Stimulated activated CD4-positive, alpha-beta T cell treated with anti-CD3 and anti-CD28 coated beads, Interleukin-12 subunit alpha, Interleukin-12 subunit beta, amount 100 ng/mL, for 24 hours (primary cell): ENCODE results near the gene RYR1.
A peak's percentile ranks its signal among the peaks of the same experiment; 100 is the strongest.

Source experiments
- DNase-seq, 2 experiments: peaks; one replicate each; pipeline ENCODE4 v3.0.0-alpha.2; 2020; ENCODE audit warnings: low read depth in 2 of 2

Gene RYR1

DNA sequence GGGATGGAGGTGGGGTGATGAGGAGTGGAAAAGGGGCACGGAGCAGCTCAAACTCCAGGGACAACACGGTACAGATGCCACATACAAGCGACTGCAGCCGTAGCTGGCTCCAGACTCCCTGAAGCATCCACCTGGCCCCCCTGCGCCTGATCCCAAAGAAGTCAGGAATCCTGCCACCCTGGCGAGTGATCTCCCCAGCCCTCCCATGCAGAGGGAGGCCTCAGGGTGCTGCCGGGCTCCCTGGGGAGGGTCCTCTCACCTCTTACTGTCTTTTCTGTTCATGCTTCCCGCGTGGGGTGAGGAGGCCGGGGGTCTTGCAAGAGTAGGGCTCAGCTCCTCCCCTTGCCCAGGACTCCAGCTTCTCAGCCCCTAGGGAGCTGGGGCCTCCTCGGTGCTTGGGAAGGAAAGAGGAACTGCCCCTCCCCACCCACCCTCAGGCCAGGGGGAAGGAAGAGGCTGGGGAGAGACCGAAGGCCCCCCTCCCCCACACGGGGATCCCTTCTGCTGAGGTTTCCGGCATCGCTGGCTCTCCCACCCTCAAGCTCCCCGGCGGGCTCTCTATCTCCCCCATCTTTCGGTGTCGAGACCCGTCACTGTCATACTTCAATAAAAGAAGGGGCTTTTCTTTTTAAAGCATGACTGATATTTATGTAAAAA, 7.6 kb upstream of the RYR1 start, which contains the start of gene RASGRP4:
RASGRP4 (minus strand) TSS at position 410 of the 657 bp plus-strand sequence; CDS start at position 282, 128 bp downstream.
- DNase-seq, result peak in 1 of 2 experiments; percentile 41

DNA sequence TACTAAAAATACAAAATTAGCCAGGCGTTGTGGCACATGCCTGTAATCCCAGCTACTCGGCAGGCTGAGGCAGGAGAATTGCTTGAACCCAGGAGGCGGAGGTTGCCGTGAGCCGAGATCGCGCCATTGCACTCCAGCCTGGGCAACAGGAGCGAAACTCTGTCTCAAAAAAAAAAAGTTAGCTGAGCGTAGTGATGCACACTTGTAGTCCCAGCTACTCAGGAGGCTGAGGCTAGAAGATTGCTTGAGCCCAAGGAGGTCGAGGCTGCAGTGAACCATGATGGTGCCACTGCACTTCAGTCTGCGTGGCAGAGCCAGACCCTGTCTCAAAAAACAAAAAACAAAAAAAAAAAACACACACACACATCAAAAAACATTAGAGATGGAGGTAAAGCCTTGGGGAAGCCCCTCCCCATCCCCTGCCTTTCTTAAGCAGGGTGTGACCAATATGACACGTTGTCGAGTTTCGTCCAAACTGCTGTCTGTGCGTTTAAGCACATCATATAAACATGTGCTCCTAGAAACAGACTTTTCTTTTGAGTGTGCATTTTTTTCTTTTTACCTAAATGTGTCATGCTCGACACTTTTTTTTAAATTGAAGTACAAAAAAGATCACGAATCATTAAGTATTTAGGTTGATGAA, 6.3 kb upstream of the RYR1 start:
- DNase-seq, result peak in 1 of 2 experiments; percentile 60

DNA sequence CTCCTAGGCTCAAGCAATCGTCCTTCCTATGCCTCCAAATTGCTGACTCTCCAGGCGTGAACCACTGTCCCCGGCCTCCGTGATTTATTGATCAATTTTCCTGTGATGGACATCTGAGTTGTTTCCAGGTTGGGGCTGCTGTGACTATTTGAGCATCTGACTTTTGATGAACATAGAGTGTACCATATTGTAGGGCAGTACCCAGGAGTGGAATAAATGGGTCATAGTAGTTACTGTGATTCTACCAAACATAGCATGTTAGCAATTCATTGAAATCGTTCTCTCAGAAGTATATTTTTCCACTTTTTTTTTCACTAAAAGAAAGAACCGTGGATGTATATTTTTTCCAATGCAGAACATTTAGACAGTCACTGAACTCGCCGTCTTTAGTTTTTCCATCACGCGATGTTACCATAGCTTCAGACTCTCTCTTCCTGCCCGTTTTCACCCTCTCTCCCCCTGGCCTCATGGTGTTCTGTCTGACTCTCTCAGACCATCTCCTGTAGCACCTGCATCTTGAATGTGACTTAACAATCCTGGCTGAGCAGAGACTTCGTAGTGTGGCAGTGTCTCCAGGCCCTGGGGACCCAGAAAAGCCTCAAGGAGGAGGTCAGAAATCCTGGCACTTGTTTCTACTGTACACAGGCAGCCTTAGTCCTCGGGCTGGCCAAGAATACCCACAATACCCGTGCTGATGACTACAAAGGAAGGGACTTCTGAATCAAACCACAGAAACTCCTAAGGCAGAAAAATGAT, 4.3 kb upstream of the RYR1 start:
- peak in 1 of 2 experiments; percentile 40 for DNase-seq

DNA sequence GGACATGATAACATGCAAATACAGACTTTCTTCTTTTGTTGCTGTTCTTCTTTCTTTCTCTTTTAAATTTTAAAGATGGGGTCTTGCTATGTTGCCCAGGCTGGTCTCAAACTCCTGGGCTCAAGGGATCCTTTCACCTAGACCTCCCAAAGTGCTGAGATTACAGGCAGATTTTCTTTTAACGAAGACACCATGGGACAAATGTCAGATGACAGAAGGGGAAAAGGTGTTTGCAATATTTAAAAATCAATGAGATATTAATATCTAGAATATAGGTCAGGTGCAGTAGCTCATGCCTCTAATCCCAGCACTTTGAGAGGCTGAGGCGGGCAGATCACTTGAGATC, 3.7 kb upstream of the RYR1 start:
- DNase-seq, result no peak

DNA sequence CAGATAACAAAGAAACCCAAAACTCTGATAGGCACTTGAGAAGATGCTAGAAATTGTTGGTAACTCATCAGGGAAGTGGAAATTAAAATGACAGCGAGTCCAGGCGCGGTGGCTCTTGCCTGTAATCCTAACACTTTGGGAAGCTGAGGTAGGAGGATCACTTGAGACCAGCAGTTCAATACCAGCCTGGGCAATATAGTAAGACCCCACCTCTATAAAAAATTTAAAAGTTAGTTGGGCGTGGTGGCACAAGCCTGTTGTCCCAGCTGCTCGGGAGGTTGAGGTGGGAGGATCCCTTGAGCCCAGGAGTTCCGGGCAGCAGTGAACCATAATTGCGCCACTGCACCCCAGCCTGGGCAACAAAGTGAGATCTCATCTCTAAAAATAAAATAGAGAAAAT, 2.6 kb upstream of the RYR1 start:
- no peak for DNase-seq

DNA sequence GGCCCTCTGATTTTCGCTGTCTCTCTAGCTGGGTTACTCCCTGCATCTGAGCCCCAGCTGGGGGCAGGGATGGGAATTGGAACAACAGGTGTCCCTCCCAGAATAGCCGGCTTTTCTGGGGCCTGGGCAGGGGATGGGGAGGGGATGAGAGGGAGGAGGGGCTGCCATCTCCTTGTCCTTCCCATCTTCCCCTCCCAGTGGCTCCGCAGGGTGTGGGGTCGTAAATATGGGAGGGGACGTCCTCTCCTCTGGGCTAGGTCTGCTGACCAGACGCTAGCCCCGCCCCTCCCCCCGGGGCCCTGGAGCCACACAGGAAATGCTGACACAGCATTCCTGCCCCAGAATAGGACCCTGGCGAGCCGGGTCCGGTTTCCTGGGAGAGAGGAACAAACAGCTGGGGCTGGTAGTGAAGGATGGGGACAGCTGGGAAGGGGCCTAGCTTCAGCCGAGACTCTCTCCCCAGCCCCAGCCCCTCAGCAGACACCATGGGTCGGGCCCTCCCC, 1.1 kb downstream of the RYR1 start:
- no peak for DNase-seq

DNA sequence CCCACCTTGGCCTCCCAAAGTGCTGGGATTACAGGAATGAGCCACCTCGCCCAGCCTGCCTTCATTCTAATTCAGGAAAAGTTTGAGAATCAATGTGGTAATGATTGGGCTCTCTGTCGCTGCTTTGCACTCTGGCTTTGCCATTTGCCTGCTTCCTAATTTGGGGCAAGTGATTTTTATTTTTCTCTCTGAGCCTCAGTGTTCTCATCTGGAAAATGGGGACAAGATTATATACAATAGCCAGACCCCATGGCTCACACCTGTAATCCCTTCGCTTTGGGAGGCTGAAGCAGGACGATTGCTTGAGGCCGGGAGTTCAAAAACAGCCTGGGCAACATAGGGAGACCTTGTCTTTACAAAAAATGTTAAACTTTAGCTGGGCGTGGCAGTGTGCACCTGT, 3.8 kb downstream of the RYR1 start:
- DNase-seq, result no peak

DNA sequence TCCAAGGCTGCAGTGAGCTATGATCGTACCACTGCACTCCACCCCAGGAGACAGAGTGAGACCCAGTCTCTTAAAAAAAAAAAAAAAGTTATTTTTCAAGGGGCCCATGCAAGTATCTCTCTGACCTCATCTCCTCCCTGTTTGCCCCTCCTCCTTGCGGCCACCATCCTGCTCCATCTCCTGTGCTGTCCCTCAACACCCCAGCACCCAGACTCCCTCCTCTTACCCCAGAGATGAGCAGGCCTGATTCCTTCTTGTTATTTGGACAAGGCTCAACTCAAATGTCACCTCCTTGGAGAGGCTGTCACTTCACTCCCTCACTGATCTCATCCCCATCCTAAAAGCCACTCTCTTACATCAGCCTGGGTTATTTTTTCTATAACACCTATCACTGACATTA, 4.4 kb downstream of the RYR1 start:
- no peak for DNase-seq

DNA sequence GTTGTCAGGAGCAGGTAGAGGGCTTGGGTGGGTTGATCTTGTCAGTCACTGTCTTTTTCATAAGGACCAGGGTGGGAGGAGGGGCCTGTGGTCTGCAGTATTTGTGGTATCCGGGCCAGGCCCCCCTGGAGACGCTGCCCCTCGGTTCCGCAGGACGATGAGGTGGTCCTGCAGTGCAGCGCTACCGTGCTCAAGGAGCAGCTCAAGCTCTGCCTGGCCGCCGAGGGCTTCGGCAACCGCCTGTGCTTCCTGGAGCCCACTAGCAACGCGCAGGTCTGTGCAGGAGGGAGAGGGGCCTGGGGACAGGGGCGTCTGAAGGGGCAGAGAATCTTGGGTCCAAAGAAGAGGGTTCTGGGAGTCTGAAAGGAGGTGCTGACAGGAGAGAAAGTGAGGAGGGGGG, 7.1 kb downstream of the RYR1 start:
- no peak for DNase-seq

DNA sequence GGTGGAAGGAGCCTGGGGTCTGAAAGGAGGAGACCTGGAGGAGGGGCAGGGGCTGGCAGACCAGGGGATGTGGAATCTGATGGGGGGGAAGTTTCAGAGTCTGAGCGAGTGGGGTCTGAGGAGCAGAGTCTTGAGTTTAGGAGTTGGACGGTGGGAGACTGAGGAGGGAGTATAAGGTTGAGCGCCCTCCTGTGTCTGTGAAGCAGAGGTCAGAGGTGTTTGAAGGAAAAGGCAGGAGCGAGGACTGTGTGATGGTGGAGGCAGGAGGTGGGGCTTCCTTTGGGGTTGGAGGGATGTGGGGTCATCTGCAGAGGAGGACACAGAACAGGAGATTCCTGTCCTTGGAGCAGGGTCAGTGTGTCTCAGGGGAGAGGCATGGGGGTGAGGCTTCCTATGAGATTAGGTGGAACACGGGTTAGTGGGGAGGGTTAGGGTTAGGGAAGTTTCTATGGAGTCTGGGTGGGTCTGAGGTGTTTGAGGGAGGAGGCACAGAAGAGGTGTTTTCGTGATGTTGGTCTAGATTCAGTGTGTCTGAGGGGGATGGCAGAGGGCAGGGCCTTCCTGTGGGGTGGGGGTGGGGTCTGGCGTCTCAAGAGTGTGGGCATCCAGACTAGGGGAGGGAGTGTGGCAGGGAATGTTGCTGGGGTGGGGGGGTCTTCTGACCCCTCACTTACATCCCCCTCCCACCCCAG, 8.3 kb downstream of the RYR1 start:
- DNase-seq, result no peak

DNA sequence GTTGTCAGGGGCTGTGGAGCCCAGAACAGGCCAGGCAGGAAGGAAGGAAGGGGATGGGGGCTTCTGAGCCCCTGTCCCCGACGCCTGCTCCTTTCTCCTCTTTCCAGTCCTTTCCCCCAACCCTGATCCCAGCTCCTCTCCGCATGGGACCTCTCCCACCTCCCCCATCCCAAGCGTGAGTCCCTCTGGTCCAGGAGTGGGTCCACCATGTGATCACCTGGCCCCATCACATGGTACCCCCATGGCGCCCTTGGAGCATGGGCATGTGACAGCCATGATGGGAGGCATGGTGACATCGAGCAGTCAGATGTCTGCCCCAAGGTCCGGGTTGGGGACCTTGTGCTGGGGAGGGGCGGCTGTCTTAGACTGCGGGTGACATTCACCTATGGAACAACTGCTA, 9.2 kb downstream of the RYR1 start:
- no peak for DNase-seq

DNA sequence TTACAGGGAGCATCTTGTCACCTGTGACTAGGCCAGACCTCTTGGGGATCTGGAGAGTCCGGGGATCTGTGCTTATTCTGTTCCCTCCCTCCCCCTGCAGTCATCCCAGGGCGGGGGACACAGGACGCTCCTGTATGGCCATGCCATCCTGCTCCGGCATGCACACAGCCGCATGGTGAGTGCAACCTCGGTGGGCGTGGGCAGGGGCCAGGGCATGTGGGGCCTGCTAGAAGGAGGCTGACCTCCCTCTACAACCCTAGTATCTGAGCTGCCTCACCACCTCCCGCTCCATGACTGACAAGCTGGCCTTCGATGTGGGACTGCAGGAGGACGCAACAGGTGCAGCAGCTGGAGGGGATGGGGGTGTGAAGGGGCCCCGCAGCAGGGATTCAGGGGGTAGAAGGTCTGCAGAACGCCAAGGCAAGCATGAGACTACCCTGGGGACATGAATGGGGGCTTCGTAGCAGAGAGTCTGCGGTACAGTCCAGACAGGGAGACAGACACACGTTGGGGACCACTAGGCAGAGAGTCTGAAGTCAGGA, 10.0 kb downstream of the RYR1 start:
- DNase-seq, result no peak

DNA sequence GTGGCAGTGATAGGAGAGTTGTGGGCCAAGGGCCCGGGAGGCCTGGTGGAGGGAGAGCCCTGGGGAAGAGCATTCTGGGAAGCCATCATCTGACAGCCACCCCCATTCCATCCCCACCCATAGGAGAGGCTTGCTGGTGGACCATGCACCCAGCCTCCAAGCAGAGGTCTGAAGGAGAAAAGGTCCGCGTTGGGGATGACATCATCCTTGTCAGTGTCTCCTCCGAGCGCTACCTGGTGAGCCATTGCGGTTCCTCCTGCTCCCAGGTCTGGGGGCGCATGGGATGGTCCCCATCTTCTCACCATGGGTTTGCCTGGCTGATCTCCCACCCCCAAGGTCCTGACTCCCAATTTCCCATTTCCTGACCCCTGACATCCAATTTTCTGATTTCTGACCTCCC, 10.5 kb downstream of the RYR1 start:
- DNase-seq, result no peak

DNA sequence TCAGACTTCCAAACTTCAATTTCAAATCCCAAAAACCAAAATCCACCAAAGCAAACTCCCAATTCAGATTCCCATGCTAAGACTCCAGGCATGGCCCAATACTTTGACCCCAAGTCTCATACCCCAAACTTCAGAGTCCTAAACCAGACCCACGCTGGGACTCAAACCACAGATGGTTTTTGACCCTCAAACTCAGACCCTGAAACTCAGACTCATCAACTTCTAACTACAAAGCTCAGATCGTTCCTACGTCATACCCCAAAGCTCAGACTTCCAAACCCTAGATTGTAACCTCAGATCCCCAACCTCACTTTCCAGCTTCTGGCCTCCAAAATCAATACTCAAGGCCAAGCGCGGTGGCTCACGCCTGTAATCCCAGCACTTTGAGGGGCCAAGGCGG, 11.9 kb downstream of the RYR1 start:
- DNase-seq, result no peak

DNA sequence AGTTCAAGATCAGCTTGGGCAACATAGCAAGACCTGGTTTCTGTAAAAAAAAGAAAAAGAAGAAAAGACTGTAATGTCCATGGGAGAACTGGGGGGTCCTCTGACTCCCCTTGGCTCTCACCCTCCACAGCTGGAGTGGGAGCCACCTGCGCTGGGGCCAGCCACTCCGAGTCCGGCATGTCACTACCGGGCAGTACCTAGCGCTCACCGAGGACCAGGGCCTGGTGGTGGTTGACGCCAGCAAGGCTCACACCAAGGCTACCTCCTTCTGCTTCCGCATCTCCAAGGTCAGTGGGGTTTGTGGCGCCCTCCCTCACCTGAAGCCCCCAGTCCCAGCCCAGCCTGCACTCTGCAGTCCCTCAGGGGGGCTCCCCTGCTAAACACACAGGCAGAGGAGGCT, 14.7 kb downstream of the RYR1 start:
- DNase-seq, result no peak

DNA sequence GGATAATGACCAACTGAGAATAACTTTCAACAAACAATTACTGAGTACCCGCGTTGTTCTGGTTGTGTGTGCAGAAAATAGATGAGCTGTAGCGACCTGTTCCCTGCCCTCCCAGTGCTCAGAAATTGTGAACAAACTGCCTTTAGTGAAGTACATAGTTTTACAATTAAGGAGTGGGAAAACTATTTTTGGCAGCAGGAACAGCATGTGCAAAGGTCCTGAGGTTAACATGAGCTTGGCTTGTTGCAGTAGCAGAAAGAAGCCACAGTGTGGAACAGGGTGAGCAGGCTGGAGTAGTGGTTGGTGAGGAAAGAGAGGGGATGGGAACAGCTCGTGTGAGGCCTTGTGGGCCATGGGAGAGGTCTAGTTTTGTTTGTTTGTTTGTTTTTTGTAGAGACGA, 16.0 kb downstream of the RYR1 start:
- DNase-seq, result no peak

DNA sequence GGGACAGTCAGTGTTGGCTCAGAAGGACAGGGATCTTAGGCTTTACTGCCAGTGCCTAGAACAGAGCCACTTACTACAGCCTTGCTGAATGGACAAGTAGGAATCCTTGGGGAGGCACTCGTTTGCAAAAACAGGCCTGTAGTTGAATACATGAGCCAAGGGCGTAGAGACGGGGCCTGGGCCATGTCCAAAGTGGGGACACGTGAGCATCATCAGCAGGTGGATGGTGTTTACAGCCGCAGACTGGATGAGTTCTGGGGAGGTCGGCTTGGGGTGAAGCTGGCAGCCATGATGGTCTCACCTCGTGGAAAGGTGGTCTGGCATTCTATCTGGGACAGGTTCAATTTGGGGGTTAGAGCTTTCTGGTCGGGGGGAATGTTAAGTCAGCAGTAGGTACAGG, 17.5 kb downstream of the RYR1 start:
- no peak for DNase-seq

DNA sequence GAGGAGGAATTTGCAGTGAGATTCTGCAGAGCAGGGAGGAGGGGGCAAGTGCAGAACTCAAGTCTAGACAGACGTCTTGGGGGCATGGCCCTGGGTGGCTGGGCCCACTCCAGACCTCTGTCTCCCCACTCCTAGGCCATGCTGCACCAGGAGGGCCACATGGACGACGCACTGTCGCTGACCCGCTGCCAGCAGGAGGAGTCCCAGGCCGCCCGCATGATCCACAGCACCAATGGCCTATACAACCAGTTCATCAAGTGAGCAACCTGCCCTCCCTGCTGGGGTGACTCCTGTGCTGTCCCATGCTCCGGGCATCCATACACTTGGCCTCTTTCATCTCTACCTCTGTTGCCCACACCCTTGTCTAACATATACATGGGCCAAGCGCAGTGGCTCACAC, 18.1 kb downstream of the RYR1 start:
- no peak for DNase-seq

DNA sequence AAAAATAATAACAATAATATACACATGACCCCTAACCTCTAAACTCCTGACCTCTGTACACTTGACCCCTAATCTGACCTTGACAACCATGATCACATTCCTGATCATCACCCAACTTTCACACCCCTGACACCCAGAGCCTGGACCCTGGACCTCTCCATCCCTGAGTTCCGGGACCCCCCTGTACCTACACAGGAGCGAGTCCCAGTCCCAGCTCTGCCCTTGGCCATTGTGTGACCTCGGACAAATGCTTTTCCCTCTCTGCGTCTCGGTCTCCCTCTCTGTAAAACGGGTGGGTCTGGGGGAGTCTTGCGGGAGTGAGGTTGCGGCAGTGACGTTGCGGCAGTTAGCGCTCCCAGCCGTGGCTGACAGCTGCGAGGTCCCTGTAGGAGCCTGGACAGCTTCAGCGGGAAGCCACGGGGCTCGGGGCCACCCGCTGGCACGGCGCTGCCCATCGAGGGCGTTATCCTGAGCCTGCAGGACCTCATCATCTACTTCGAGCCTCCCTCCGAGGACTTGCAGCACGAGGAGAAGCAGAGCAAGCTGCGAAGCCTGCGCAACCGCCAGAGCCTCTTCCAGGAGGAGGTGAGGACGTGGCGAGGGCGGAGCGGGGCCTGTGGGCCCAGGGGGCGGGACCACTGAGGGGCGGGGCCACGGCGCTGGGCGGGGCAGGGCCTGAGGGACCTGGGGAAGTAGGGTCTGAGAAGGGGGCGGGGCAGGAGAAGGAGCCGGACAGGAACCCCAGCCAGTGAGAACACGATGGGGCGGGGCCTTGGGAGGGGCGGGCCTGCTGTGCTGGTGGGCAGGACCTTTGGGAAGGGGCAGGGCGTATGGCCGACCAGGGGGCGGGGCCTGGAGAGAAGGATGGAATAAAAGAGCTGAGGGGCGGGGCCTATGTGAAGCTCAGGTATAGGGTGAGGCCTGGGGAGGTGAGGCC, 19.2 kb downstream of the RYR1 start:
- DNase-seq, result peak in 1 of 2 experiments; percentile 27

DNA sequence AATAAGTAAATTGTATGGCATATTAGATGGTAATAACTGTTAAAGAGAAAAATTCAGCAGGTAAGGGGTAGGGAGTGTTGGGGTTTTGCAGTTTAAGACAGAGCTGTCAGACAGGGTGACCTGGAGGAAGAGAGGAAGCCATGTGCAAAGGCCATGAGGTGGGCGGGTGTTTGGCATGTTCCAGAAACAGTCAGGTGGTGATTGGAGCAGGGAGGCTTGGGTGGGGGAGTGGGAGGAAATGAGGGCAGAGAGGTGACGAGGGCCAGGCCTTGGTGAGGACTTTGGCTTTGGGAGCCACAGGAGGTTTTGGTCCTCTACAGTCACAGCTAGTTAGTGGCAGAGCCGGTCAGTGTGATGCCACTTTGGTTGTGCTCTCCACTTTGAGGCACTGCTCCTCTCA, 20.1 kb downstream of the RYR1 start:
- no peak for DNase-seq

DNA sequence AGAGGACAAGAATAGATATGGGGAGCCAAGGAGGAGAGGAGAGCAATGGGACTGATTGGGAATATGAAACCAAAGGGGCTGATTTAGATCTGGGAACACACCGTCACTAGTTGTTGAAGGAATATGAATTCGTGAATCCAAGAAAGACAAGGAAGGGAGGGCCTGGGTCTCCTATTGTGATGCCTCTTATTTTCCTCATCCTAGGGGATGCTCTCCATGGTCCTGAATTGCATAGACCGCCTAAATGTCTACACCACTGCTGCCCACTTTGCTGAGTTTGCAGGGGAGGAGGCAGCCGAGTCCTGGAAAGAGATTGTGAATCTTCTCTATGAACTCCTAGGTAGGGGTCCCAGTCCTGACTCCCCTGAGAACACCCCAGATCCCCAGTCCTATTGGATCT, 21.5 kb downstream of the RYR1 start:
- no peak for DNase-seq
